Lung (tissue), 12 donors: Measurements from ENCODE around the gene ILF3. TPM values are rescaled to one million over a fixed set of nuclear protein-coding genes. Genes with fewer than 3 reads are reported as not detected.
A peak's percentile ranks its signal among the peaks of the same experiment; 100 is the strongest.

Experiments
- ATAC-seq: fragments of 200-7000 bp; cut with Tn5 transposase; one replicate; pipeline ENCODE4 v1.9.1; 2020; ENCODE audit warnings: moderate number of reproducible peaks; ENCODE audit not compliant: insufficient read depth, low FRiP score
- DNase-seq, 3 donors: peaks; one replicate each; pipeline ENCODE4 v3.0.0-alpha.2; 2013 to 2017
- H3K27ac ChIP-seq, 2 donors: one replicate each; pipeline ENCODE4 v1.5.1; 2013; ENCODE audit warnings: mild to moderate bottlenecking in 2 of 2, moderate library complexity in 2 of 2, control low read depth in 1 of 2, inconsistent platforms in 1 of 2, low read depth in 1 of 2, low read length in 1 of 2
- H3K27me3 ChIP-seq, 3 donors: one replicate each; pipeline ENCODE4 v1.5.1; 2013; ENCODE audit warnings: low read length in 2 of 3; ENCODE audit not compliant: control insufficient read depth in 3 of 3, insufficient read depth in 3 of 3
- H3K36me3 ChIP-seq, 4 donors: one replicate each; pipeline ENCODE4 v1.5.1; 2013; ENCODE audit warnings: low read length in 4 of 4, mild to moderate bottlenecking in 1 of 4, moderate library complexity in 1 of 4; ENCODE audit not compliant: control insufficient read depth in 4 of 4, insufficient read depth in 4 of 4
- H3K4me1 ChIP-seq, 5 donors: one replicate each; pipeline ENCODE4 v1.5.1; 2013; ENCODE audit warnings: low read length in 5 of 5, mild to moderate bottlenecking in 2 of 5, moderate library complexity in 1 of 5; ENCODE audit not compliant: control insufficient read depth in 5 of 5, insufficient read depth in 5 of 5
- H3K4me3 ChIP-seq: one replicate; pipeline ENCODE4 v1.5.1; 2013; ENCODE audit warnings: mild to moderate bottlenecking, control low read depth, moderate library complexity
- H3K9ac ChIP-seq, 2 donors: one replicate each; pipeline ENCODE4 v1.5.1; 2013; ENCODE audit warnings: low read length in 2 of 2, control low read depth in 1 of 2; ENCODE audit not compliant: insufficient read depth in 1 of 2
- H3K9me3 ChIP-seq, 4 donors: one replicate each; pipeline ENCODE4 v1.5.1; 2013; ENCODE audit warnings: low read length in 3 of 4, mild to moderate bottlenecking in 1 of 4, moderate library complexity in 1 of 4; ENCODE audit not compliant: control insufficient read depth in 4 of 4, insufficient read depth in 3 of 4
- CTCF ChIP-seq: IDR thresholded peaks from 2 replicates; pipeline ENCODE4 v1.5.1; 2012; ENCODE audit warnings: mild to moderate bottlenecking; ENCODE audit errors: control extremely low read depth, extremely low read depth
- WGBS, 2 donors: extraction: QIAGEN DNeasy Blood & Tissue Kit; methylation state at CpG; one replicate each; pipeline ENCODE4 v1.1.7; 2013; 5-methylcytosine and 5-hydroxymethylcytosine counted together
- polyA plus RNA-seq, 2 donors: library from polyadenylated mRNA; stranded (reverse); fragments of 200-250 nt; gene quantifications; one replicate each; pipeline ENCODE4 v1.2.1, GENCODE V29; 2013
- total RNA-seq, 2 donors: library from RNA; depleted of rRNA in 1 of 2; stranded (reverse); fragments of >200 nt in 1 of 2; gene quantifications; one replicate each; pipeline ENCODE4 v1.2.1, GENCODE V29; 2014 to 2021
- donor health status: control.
- donor health status: control.
- donor health status: Bipolar disorder and iron deficiency.
- donor health status: healthy.
- donor health status: DM: yes; HTN: yes; CAD: no.

Gene ILF3
- total and polyA plus RNA-seq, 4 donors, result 105 to 225 (median 131) TPM

- Histone ChIP-seq H3K36me3 (peaks cover 2 to 29% (median 12%) of the 10 kb centered on the region in 4 donors), H3K9me3 (peaks cover 0 to 2% (median 0%) of the 10 kb centered on the region in 4 donors), H3K9ac (no peak overlapping the region), H3K27me3 (no peaks in the 10 kb centered on the region), H3K27ac (no peak overlapping the region), H3K4me3 (no peak overlapping the region), H3K4me1 (peaks cover 0 to 9% (median 3%) of the 10 kb centered on the region in 5 donors)
- ATAC-seq (no peak), DNase-seq (no peak)
- WGBS, 2 donors, result 33 to 39% methylated on average over 16 of the region's 16 CpGs
- TF ChIP-seq CTCF, result no peak
Measured at GRCh38 chr19:10694706-10695307, 40.7 kb downstream of the ILF3 start.

GRCh38 chr19:10695401-10696398, 41.6 kb downstream of the ILF3 start:
- no peak overlapping the region for H3K27ac ChIP-seq
- no peak overlapping the region for H3K4me3 ChIP-seq
- ATAC-seq (peak; percentile 96), DNase-seq (peak; percentile 93 to 95 (median 94))
- peaks cover 0 to 9% (median 3%) of the 10 kb centered on the region in 5 donors for H3K4me1 ChIP-seq
- WGBS, 2 donors, result 7 to 9% methylated on average over 59 of the region's 59 CpGs
- TF ChIP-seq CTCF, result no peak
- H3K9me3 ChIP-seq, result peaks cover 0 to 2% (median 0%) of the 10 kb centered on the region in 4 donors
- peaks cover 0 to 21% (median 6%) of the 10 kb centered on the region in 4 donors for H3K36me3 ChIP-seq
- H3K27me3 ChIP-seq, result no peaks in the 10 kb centered on the region
- H3K9ac ChIP-seq, result no peak overlapping the region

- peak; percentile 37 to 52 (median 38) for DNase-seq
- H3K27me3 ChIP-seq, result no peaks in the 10 kb centered on the region
- no peaks in the 10 kb centered on the region for H3K9me3 ChIP-seq
- no peak overlapping the region for H3K27ac ChIP-seq
- no peak for ATAC-seq
- no peaks in the 10 kb centered on the region for H3K36me3 ChIP-seq
- 37 to 46% methylated on average over 15 of the region's 15 CpGs for WGBS, 2 donors
- TF ChIP-seq CTCF, result peak; percentile 22
- H3K4me1 ChIP-seq, result peaks cover 0 to 11% (median 5%) of the 10 kb centered on the region in 5 donors
- no peak overlapping the region for H3K9ac ChIP-seq
- H3K4me3 ChIP-seq, result no peak overlapping the region
Measured at GRCh38 chr19:10699650-10700335, 45.6 kb downstream of the ILF3 start.
